GM20431 (cell line): ENCODE measurements around the gene HSPB1.
"Not testable (repeated sequence)": the region's sequence is repeated elsewhere in the genome, so short reads cannot be mapped to it uniquely, and the experiment has no call there.

ENCODE experiments used
- in situ Hi-C: fragments of 300-500 bp; cut with MseI, MboI; formaldehyde crosslinking; loops from one replicate; pipeline ENCODE4 v1.15.0; 2020; ENCODE audit warnings: low sequenced_read_pairs; ENCODE audit not compliant: unreplicated experiment

HSPB1 gene

GRCh38 chr7:76328389-76328788 lies 25.9 kb downstream of the HSPB1 start:
- in situ Hi-C loops = no loop called here

- in situ Hi-C loops = no loop called here
These were observed 27.0 kb downstream of the HSPB1 start for GRCh38 chr7:76329479-76329878.

DNA sequence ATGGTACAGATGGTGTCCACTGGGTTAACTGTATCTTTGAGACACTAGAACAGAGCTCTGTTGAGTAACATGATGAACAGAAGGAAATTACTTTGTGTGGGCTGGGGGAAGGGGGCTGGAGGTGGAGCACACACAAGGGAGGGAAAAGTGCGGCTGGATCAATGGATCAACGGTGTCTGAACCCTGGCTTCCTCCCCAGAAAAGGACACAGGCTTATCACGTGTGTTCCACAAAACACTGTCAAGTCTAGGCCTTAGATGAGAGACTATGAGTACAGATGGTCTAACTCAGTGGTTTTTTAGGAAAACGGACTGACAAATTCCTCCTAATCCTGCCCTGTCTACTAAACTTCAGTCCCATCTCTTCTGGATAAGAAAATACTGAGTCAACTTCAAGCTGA lies 27.8 kb downstream of the HSPB1 start:
- in situ Hi-C loops = no loop called here

- in situ Hi-C loops = no loop called here
These were observed 28.2 kb downstream of the HSPB1 start for GRCh38 chr7:76330673-76331072.

- in situ Hi-C loops = no loop called here
These were observed 29.6 kb downstream of the HSPB1 start for GRCh38 chr7:76332078-76332477.

DNA sequence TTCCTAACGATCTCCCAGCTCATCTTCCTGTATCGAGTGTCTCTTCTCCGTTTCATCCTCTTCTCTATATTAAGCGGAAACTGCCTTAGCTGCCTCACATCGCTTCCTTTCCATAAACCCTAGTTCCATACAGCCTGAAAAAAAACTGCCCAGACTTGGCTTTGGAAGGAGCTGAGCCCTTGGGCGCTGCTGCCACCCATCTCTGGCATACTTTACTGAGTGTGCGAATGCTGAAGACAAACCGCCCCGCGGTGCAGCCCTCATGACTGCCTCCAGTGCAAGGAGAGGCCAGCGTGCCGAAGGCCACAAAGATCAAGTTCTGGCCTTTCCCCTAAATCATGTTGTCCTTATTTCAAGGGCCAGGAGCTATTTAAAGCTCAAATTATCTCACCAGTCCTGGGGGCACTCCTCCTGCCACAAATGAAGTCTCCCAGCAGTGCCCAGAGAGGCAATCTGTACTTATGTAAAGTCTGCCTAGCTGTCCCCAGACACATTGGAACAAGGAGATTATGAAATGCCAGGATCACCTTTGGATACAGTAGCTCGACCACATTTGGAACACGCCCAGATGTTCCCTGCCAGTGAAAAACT lies 31.1 kb downstream of the HSPB1 start:
- in situ Hi-C loops = no loop called here

DNA sequence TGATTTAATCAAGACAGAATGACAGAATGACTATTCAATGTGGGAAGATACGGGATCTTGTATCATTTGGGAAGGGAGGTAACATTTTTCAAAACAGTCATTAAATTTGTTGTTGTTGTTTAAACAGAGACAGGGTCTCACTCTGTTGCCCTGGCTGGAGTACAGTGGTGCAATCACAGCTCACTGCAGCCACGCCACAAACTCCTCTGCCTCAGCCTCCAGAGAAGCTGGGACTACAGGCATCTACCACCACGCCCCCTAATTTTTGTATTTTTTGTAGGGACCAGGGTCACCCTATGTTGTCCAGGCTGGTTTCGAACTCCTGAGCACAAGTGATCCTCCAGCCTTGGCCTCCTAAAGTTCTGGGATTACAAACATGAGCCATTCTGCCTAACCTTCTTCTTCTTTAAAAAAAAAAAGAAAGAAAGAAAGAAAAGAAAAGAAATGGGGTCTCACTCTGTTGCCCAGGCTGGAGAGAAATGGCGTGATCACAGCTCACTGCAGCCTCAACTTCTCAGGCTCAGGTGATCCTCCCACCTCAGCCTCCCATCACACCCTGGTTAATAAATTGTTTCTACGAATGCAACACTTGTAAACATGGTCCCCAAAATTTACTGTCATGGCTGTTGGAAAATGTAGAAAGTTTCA lies 32.0 kb downstream of the HSPB1 start:
- in situ Hi-C loops = no loop called here

DNA sequence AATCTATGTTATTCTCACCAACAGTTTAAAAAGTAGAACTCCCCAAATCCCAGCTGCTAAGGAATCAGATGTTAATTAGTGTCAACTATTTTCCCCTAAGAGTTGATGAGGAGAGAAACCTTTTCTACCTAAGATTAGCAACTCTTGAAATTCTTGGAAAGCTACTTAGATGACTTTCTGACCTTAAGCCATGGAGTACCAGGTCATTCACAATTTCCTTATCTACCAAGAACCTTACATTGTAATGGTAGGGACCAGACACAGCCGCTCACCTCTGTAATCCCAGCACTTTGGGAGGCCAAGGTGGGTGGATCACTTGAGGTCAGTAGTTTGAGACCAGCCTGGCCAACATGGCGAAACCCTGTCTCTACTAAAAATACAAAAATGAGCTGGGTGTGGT lies 32.9 kb downstream of the HSPB1 start:
- in situ Hi-C loops = not testable (repeated sequence)

DNA sequence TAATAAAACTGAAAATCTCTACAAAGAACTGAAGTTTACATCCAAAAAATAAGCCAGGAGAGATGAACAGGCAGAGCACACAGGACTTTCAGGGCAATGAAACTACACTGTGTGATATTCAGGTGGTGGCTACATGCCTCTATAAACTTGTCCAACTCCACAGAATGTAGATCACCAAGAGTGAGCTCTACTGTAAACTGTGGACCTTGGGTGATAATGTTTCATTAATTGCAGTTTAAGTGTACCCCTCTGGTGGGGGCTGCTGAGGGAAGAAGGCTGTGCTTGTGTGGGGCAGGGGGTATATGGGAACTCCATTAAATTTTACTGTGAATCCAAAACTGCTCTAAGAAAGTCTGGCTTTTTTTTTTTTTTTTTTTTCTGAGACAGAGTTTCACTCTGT lies 33.6 kb downstream of the HSPB1 start:
- in situ Hi-C loops = no loop called here

- in situ Hi-C loops = no loop called here
These were observed 34.7 kb downstream of the HSPB1 start for GRCh38 chr7:76337147-76337546.

- in situ Hi-C loops = no loop called here
These were observed 36.0 kb downstream of the HSPB1 start for GRCh38 chr7:76338298-76339084.

- in situ Hi-C loops = no loop called here
These were observed 38.2 kb downstream of the HSPB1 start for GRCh38 chr7:76340617-76341131.

DNA sequence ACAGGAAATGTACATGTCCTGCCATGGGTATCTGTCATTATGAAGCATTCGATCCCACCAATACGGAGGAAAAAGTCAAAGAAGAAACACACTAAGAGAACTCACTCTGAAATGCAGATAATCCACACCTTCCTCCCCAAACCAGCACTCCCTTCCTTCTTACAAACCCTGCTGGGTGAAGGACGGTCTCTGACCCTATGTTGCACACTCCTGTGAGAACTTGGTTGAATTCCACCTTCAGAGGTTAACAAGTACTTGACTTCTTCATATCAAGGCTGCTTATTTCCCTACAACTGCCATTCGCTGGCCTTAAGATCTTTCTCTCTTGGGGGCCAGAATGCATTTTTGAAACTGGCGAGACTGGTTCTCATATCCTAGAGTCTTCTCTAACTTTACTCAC lies 39.7 kb downstream of the HSPB1 start:
- in situ Hi-C loops = no loop called here

DNA sequence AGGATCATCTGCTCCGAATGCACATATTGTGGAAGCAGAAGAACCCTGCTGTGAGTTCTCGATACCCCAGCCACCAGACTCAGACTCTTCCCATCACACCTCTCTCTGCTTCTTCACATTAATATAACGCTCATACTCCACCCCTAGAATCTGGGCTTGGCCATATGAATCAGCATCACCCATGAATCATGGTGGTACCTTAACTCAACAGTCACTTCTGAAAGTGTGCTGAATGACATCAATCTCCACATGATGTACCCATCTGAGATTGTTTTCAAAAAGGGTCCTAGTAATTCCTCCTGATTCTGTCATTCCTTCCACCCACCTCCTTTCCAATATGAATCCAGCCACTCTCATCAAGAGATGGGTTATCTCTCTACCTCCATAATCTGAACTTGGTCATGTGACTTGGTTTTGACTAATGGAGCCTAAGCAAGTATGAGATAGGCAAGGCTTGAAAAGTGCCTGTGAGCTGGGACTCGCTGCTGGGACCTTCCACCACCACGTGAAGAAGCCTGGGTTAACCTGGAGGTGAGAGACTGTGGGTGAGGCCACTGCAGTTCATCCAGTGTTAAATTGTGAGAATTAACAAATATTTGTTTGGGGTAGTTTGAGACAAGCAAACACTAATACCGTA lies 40.9 kb downstream of the HSPB1 start:
- in situ Hi-C loops = no loop called here

GRCh38 chr7:76343931-76344321 lies 41.5 kb downstream of the HSPB1 start:
- in situ Hi-C loops = no loop called here

DNA sequence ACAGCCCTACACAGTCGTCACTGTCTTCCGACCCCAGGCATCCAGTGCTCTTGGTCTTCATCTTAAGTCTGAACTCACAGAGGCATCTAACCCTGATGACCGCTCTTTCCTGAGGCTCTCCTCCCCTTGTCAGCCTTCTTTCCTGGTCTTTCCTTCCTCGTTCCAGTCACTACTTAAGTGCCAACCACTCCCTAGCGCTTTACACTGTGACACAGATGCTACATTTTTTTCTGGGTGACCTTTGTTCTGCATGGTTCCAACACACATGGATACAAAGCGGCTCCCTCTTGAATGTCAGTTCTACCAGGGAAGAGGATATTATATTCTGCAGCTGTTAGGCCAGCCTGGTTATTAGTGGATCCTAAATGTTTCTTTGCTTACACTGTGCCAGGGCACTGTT lies 43.6 kb downstream of the HSPB1 start:
- in situ Hi-C loops = no loop called here

DNA sequence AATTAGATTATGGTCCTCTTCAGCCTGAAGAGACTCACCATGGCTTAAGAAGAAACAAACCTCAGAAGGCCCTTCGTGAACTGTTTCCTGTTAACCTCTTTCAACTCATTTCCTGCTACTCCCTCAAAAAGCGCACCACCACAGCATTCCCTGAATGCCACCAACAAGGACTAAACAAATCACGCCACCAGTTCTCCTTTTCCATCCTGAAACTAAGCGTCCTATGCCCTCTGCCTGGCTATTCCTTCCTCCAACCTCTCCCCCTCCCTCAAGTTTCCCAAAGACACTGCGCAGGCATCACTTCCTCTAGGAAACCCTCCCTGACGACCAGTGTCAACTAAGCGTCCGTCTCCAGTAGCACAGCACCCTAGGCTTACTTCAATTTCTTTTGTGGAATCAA lies 44.3 kb downstream of the HSPB1 start:
- in situ Hi-C loops = no loop called here

DNA sequence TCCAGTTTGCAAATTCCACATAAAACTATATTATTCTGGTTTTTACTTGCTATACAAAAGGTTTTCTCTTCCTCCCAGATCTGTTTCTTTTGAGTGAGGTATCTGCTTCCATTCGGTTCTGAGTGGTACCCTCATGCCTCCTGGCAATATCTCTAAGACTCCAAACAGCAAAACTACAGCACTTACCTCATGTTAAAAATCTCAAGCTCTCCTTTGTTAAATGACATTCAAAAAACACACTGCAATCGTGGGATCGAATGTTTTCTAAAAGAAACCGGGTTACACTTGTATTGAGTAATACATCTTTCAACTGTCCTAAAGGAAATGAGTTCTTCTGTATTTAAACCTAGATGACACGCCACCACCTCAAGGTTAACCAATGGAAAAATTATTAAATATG lies 45.2 kb downstream of the HSPB1 start:
- in situ Hi-C loops = no loop called here

- in situ Hi-C loops = no loop called here
These were observed 46.9 kb downstream of the HSPB1 start for GRCh38 chr7:76349313-76349885.

DNA sequence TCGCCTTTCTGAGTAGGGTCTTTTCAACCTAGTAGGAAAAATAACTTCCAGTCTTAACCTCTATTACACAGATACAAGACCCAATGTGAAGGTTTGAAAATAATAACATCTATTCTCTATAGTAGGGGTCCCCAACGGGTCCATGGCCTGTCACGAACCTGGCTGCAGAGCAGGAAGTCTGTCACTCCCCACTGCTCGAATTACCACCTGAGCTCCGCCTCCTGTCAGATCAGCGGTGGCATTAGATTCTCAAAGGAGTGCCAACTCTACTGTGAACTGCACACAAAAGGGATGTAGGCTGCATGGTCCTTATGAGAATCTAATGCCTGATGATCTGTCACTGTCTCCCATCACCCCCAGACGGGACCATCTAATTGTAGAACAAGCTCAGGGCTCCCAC lies 48.9 kb downstream of the HSPB1 start:
- in situ Hi-C loops = no loop called here
